Activated T-cell treated with anti-CD3 and anti-CD28 coated beads, Interleukin-2, amount 50 U/mL, for 4 hours (primary cell): Measurements from ENCODE around the gene AP5Z1. TPM values are rescaled to one million over a fixed set of nuclear protein-coding genes. Genes with fewer than 3 reads are reported as not detected.

Experiments used
- ATAC-seq, 2 donors: fragments of 200-7000 bp; cut with Tn5 transposase; one replicate each; pipeline ENCODE4 v1.10.0; 2021
- DNase-seq: peaks from one replicate; pipeline ENCODE4 v3.0.0-alpha.2; 2020
- H3K27me3 Mint-ChIP-seq: one replicate; pipeline ENCODE4 v1.8.0; 2021; ENCODE audit warnings: low read depth, mixed read lengths
- H3K36me3 Mint-ChIP-seq: one replicate; pipeline ENCODE4 v1.8.0; 2022; ENCODE audit warnings: mixed read lengths; ENCODE audit not compliant: insufficient read depth
- H3K4me1 Mint-ChIP-seq: one replicate; pipeline ENCODE4 v1.8.0; 2021; ENCODE audit warnings: low read depth, mixed read lengths
- H3K4me3 Mint-ChIP-seq: one replicate; pipeline ENCODE4 v1.8.0; 2021; ENCODE audit warnings: mild to moderate bottlenecking, moderate library complexity, mixed read lengths
- H3K9me3 Mint-ChIP-seq: one replicate; pipeline ENCODE4 v1.8.0; 2021; ENCODE audit warnings: mixed read lengths
- total RNA-seq, 3 donors: library from RNA; stranded (reverse); gene quantifications; one replicate each; pipeline ENCODE4 v1.2.1, GENCODE V29; 2021

The AP5Z1 gene
- total RNA-seq, 3 donors from 2014 or later, result 81.1 to 92.3 (median 84.4) TPM

GRCh38 chr7:4833691-4834600 is 58.5 kb downstream of the AP5Z1 start:
- no peaks in the 10 kb centered on the region for H3K9me3 Mint-ChIP-seq
- H3K4me1 Mint-ChIP-seq, result peaks cover 5% of the 10 kb centered on the region
- no peak overlapping the region for H3K4me3 Mint-ChIP-seq
- H3K36me3 Mint-ChIP-seq, result no peaks in the 10 kb centered on the region
- ATAC-seq (no peak), DNase-seq (no peak)
- peaks cover 1% of the 10 kb centered on the region for H3K27me3 Mint-ChIP-seq

- Mint-ChIP-seq H3K36me3 (no peaks in the 10 kb centered on the region), H3K27me3 (peaks cover 1% of the 10 kb centered on the region), H3K4me1 (peaks cover 5% of the 10 kb centered on the region), H3K4me3 (no peak overlapping the region), H3K9me3 (no peaks in the 10 kb centered on the region)
- DNase-seq (no peak), ATAC-seq (no peak)
Measured at GRCh38 chr7:4834601-4835397, 59.4 kb downstream of the AP5Z1 start.

- no peak for ATAC-seq
- no peaks in the 10 kb centered on the region for H3K27me3 Mint-ChIP-seq
- no peaks in the 10 kb centered on the region for H3K36me3 Mint-ChIP-seq
- no peak overlapping the region for H3K4me3 Mint-ChIP-seq
- no peaks in the 10 kb centered on the region for H3K9me3 Mint-ChIP-seq
- no peaks in the 10 kb centered on the region for H3K4me1 Mint-ChIP-seq
- no peak for DNase-seq
Measured at GRCh38 chr7:4835398-4836205, 60.2 kb downstream of the AP5Z1 start.

- DNase-seq, result no peak
- H3K36me3 Mint-ChIP-seq, result no peaks in the 10 kb centered on the region
Measured at GRCh38 chr7:4836206-4836661, 60.8 kb downstream of the AP5Z1 start.

GRCh38 chr7:4837041-4837802 is 61.8 kb downstream of the AP5Z1 start:
- DNase-seq, result no peak
- Mint-ChIP-seq H3K4me1 (no peaks in the 10 kb centered on the region), H3K27me3 (no peaks in the 10 kb centered on the region), H3K36me3 (no peaks in the 10 kb centered on the region), H3K4me3 (no peak overlapping the region), H3K9me3 (no peaks in the 10 kb centered on the region)
- no peak for ATAC-seq

More at GRCh38 chr7:4836206-4836661, 60.8 kb downstream of the AP5Z1 start:
- Mint-ChIP-seq H3K4me3 (no peak overlapping the region), H3K9me3 (no peaks in the 10 kb centered on the region), H3K27me3 (no peaks in the 10 kb centered on the region), H3K4me1 (no peaks in the 10 kb centered on the region)
- no peak for ATAC-seq

GRCh38 chr7:4837803-4838625 is 62.6 kb downstream of the AP5Z1 start:
- Mint-ChIP-seq H3K9me3 (no peaks in the 10 kb centered on the region), H3K27me3 (no peaks in the 10 kb centered on the region), H3K4me1 (no peaks in the 10 kb centered on the region), H3K36me3 (no peaks in the 10 kb centered on the region), H3K4me3 (no peak overlapping the region)
- no peak for ATAC-seq
- no peak for DNase-seq

- H3K27me3 Mint-ChIP-seq, result no peaks in the 10 kb centered on the region
- DNase-seq (no peak), ATAC-seq (no peak)
- H3K4me1 Mint-ChIP-seq, result no peaks in the 10 kb centered on the region
- H3K36me3 Mint-ChIP-seq, result no peaks in the 10 kb centered on the region
- no peak overlapping the region for H3K4me3 Mint-ChIP-seq
- H3K9me3 Mint-ChIP-seq, result no peaks in the 10 kb centered on the region
Measured at GRCh38 chr7:4838626-4839334, 63.4 kb downstream of the AP5Z1 start.

- DNase-seq, result no peak
- ATAC-seq, result no peak
- H3K36me3 Mint-ChIP-seq, result no peaks in the 10 kb centered on the region
- H3K9me3 Mint-ChIP-seq, result no peaks in the 10 kb centered on the region
- H3K27me3 Mint-ChIP-seq, result no peaks in the 10 kb centered on the region
- H3K4me3 Mint-ChIP-seq, result no peak overlapping the region
- no peaks in the 10 kb centered on the region for H3K4me1 Mint-ChIP-seq
Measured at GRCh38 chr7:4840079-4840501, 64.7 kb downstream of the AP5Z1 start.

Other genes starting within 250 kb of the AP5Z1 start
- 10 to 100 TPM; 46.6 to 47.9 (median 46.8) TPM for gene FOXK1, start 93.3 kb upstream of the AP5Z1 start, total RNA-seq
- gene PAPOLB, start 86.4 kb downstream of the AP5Z1 start, total RNA-seq, result under 1 TPM in 1 of 3 donors, not detected in 2; 0.05 TPM
- under 1 TPM; 0.08 to 0.32 (median 0.23) TPM for gene RADIL, start 108.1 kb downstream of the AP5Z1 start, total RNA-seq
- not detected for gene MMD2, start 183.6 kb downstream of the AP5Z1 start, total RNA-seq